GM10248 (cell line): ENCODE measurements around the gene ABI3BP.

Experiments
- CTCF ChIA-PET: fragments of 300-600 bp; sonication (Branson Sonifier 250); formaldehyde crosslinking; extraction: SDS; loops from one replicate; lab custom pipeline; 2021; ENCODE audit warnings: antibody characterized with exemption; lab: Yijun Ruan, JAX
- POLR2A ChIA-PET: fragments of 350-650 bp; sonication (Branson Sonifier 250); formaldehyde crosslinking; extraction: SDS; loops from one replicate; lab custom pipeline; 2020; ENCODE audit warnings: antibody characterized with exemption; lab: Yijun Ruan, JAX
- DNase-seq: peaks from one replicate; pipeline ENCODE4 v3.0.0; 2012; ENCODE audit errors: extremely low spot score
- TF ChIP-seq, protein P1 (sequence below): IDR thresholded peaks from 2 replicates; pipeline ENCODE4 v1.5.1; 2012; ENCODE audit warnings: mild to moderate bottlenecking, low read depth; ENCODE audit errors: extremely low read depth, missing control alignments, control extremely low read depth

The ABI3BP gene

DNA sequence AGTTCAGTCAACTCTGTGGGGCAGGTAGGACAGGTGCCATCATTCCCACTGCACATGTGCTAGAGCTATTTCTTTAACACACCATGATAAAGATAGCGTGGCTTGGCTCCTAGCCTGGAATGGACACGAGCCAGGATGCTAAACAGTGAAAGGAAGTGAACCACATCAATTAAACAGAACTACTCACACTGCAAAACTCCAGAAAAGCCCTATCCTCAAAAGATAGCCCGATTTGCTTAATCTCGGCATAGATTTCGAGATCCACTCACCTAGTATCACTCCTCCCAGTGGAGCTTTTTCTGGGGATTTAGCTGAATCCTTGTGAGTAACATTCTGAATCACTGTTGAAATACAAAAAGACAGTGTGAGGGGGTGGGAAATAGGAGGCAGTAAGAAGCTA lies 118.0 kb downstream of the ABI3BP start:
- DNase-seq = no peak
- POLR2A ChIA-PET = no interaction called here
- TF ChIP-seq, protein P1, sequence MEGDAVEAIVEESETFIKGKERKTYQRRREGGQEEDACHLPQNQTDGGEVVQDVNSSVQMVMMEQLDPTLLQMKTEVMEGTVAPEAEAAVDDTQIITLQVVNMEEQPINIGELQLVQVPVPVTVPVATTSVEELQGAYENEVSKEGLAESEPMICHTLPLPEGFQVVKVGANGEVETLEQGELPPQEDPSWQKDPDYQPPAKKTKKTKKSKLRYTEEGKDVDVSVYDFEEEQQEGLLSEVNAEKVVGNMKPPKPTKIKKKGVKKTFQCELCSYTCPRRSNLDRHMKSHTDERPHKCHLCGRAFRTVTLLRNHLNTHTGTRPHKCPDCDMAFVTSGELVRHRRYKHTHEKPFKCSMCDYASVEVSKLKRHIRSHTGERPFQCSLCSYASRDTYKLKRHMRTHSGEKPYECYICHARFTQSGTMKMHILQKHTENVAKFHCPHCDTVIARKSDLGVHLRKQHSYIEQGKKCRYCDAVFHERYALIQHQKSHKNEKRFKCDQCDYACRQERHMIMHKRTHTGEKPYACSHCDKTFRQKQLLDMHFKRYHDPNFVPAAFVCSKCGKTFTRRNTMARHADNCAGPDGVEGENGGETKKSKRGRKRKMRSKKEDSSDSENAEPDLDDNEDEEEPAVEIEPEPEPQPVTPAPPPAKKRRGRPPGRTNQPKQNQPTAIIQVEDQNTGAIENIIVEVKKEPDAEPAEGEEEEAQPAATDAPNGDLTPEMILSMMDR = no peak
- CTCF ChIA-PET = interaction anchor here (0.9 to 2.0 kb wide), 3 partner anchors 10 to 13 kb away, joined by 3 to 9 read pairs (median 5); no protein-coding TSS in a partner anchor

- TF ChIP-seq, protein P1 = no peak
- no peak for DNase-seq
- POLR2A ChIA-PET = no interaction called here
- CTCF ChIA-PET = interaction anchor here (2.0 kb wide), 1 partner anchor 12 kb away, joined by 9 read pairs; no protein-coding TSS in a partner anchor
These were observed 119.6 kb downstream of the ABI3BP start for GRCh38 chr3:100873611-100874010.

- DNase-seq = no peak
- POLR2A ChIA-PET = no interaction called here
- TF ChIP-seq, protein P1 = no peak
- CTCF ChIA-PET = no interaction called here
These were observed 121.9 kb downstream of the ABI3BP start for GRCh38 chr3:100871306-100871705.

GRCh38 chr3:100869787-100870186 lies 123.4 kb downstream of the ABI3BP start:
- TF ChIP-seq, protein P1 = no peak
- ChIA-PET POLR2A (no interaction called here), CTCF (no interaction called here)
- DNase-seq = no peak

- POLR2A ChIA-PET = no interaction called here
- TF ChIP-seq, protein P1 = no peak
- no peak for DNase-seq
- CTCF ChIA-PET = no interaction called here
These were observed 124.3 kb downstream of the ABI3BP start for GRCh38 chr3:100868894-100869293.

GRCh38 chr3:100868096-100868495 lies 125.1 kb downstream of the ABI3BP start:
- ChIA-PET POLR2A (no interaction called here), CTCF (no interaction called here)
- no peak for DNase-seq
- TF ChIP-seq, protein P1 = no peak
